GM12878 (cell line): ENCODE measurements around the gene DEFB114. TPM values are rescaled to one million over a fixed set of nuclear protein-coding genes. Genes with fewer than 3 reads are reported as not detected.

Experiments
- ATAC-seq: fragments of 200-7000 bp; cut with Tn5 transposase; 3 replicates; pipeline ENCODE4 v1.9.1; 2020; ENCODE audit warnings: mild to moderate bottlenecking, moderate library complexity
- BruUV-seq: library from RNA; stranded (reverse); fragments of 400-500 nt; replicated peaks from 2 replicates; lab custom pipeline; 2021; lab: Mats Ljungman, UMichigan
- CTCF ChIA-PET: fragments of 300-600 bp; sonication (Branson Sonifier 250); formaldehyde crosslinking; extraction: SDS; loops from one replicate; lab custom pipeline; 2021; ENCODE audit warnings: inconsistent platforms; lab: Yijun Ruan, JAX
- POLR2A ChIA-PET: fragments of 350-600 bp; formaldehyde crosslinking; extraction: SDS; loops from one replicate; lab custom pipeline; 2021; ENCODE audit warnings: inconsistent platforms; lab: Charles Lee
- RAD21 ChIA-PET: fragments of 300-600 bp; sonication (Branson Sonifier 250); formaldehyde crosslinking; loops from one replicate; lab custom pipeline; 2023; ENCODE audit warnings: antibody characterized with exemption; ENCODE audit not compliant: unreplicated experiment; lab: Charles Lee
- SMC1A ChIA-PET: fragments of 300-600 bp; sonication (Branson Sonifier 250); formaldehyde crosslinking; loops from one replicate; lab custom pipeline; 2023; ENCODE audit not compliant: unreplicated experiment, uncharacterized antibody; lab: Charles Lee
- DNase-seq: peaks from one replicate; pipeline ENCODE4 v3.0.0-alpha.2; 2011; ENCODE audit warnings: low read depth, low spot score
- FAIRE-seq: peaks from 3 replicates; lab custom pipeline; 2011; peaks lifted over from hg19 to GRCh38; lab: Jason Lieb, UNC
- H2AFZ ChIP-seq: 2 replicates; pipeline ENCODE4 v1.6.0; 2011; ENCODE audit warnings: low read depth, low read length, control low read depth; ENCODE audit not compliant: control insufficient read depth
- H3K27ac ChIP-seq: 2 replicates; pipeline ENCODE4 v1.5.1; 2011; ENCODE audit warnings: control low read depth; ENCODE audit not compliant: control insufficient read depth, insufficient read depth
- H3K27me3 ChIP-seq, 2 experiments: replicated peaks in 1 of 2; 2 replicates each; pipeline versions ENCODE4 v1.6.0 to v1.6.1; 2011; ENCODE audit warnings: low read length in 1 of 2; ENCODE audit not compliant: control insufficient read depth in 2 of 2, insufficient read depth in 2 of 2
- H3K36me3 ChIP-seq, 2 experiments: 2 replicates each; pipeline ENCODE4 v1.5.1; 2011; ENCODE audit warnings: low read length in 1 of 2; ENCODE audit not compliant: control insufficient read depth in 2 of 2, insufficient read depth in 2 of 2
- H3K4me1 ChIP-seq: 2 replicates; pipeline ENCODE4 v1.6.1; 2011; ENCODE audit warnings: mild to moderate bottlenecking, low read length, moderate library complexity, mixed read lengths; ENCODE audit not compliant: control insufficient read depth, insufficient read depth
- H3K4me2 ChIP-seq: 2 replicates; pipeline ENCODE4 v1.6.0; 2011; ENCODE audit warnings: control low read depth; ENCODE audit not compliant: control insufficient read depth, insufficient read depth
- H3K4me3 ChIP-seq: fragments of 200-600 bp; sonication (generic); 2 replicates; pipeline ENCODE4 v1.5.1; 2016
- H3K79me2 ChIP-seq: 2 replicates; pipeline ENCODE4 v1.6.0; 2011; ENCODE audit warnings: low read length; ENCODE audit not compliant: control insufficient read depth, insufficient read depth
- H3K9ac ChIP-seq: 2 replicates; pipeline ENCODE4 v1.8.0; 2011; ENCODE audit warnings: low read length, control low read depth, mixed read lengths; ENCODE audit not compliant: control insufficient read depth, insufficient read depth
- H3K9me3 ChIP-seq: replicated peaks from 3 replicates; pipeline ENCODE4 v1.5.1; 2011; ENCODE audit warnings: mild to moderate bottlenecking, low read length; ENCODE audit not compliant: control insufficient read depth, insufficient read depth
- H4K20me1 ChIP-seq: 2 replicates; pipeline ENCODE4 v1.6.0; 2011; ENCODE audit not compliant: control insufficient read depth, insufficient read depth
- BACH1 ChIP-seq: fragments of 450-650 bp; IDR thresholded peaks from 2 replicates; pipeline ENCODE4 v1.6.1; 2017; ENCODE audit warnings: mild to moderate bottlenecking, borderline replicate concordance
- BCL11A ChIP-seq: IDR thresholded peaks from 2 replicates; pipeline ENCODE4 v1.6.1; 2011; ENCODE audit warnings: low read depth, low read length
- CEBPB ChIP-seq, 2 experiments: fragments of 150-350 bp in 1 of 2; IDR thresholded peaks; 2 replicates each; pipeline ENCODE4 v1.6.1; 2012 to 2014; ENCODE audit warnings: low read depth in 2 of 2, low read length in 2 of 2, borderline replicate concordance in 1 of 2, inconsistent platforms in 1 of 2
- CEBPZ ChIP-seq: fragments of 150-350 bp; IDR thresholded peaks from 2 replicates; pipeline ENCODE4 v1.6.1; 2016; ENCODE audit warnings: low read depth, low read length
- EED ChIP-seq: sonication (generic); IDR thresholded peaks from 2 replicates; pipeline ENCODE4 v1.6.1; 2016; ENCODE audit warnings: antibody characterized with exemption, low read depth
- NFYB ChIP-seq: IDR thresholded peaks from 2 replicates; pipeline ENCODE4 v1.6.1; 2011; ENCODE audit warnings: low read depth, mild to moderate bottlenecking, low read length, improper control_type of control experiment, moderate library complexity; ENCODE audit not compliant: insufficient read depth
- NR2F1 ChIP-seq: fragments of 450-650 bp; conservative IDR thresholded peaks from 2 replicates; pipeline ENCODE4 v1.6.1; 2017; ENCODE audit warnings: mild to moderate bottlenecking
- PBX3 ChIP-seq: IDR thresholded peaks from 2 replicates; pipeline ENCODE4 v1.6.1; 2011; ENCODE audit warnings: mild to moderate bottlenecking, low read depth, low read length, moderate library complexity; ENCODE audit not compliant: insufficient replicate concordance
- PML ChIP-seq: IDR thresholded peaks from 2 replicates; pipeline ENCODE4 v1.6.1; 2012; ENCODE audit warnings: low read length, inconsistent platforms
- POU2F2 ChIP-seq: IDR thresholded peaks from 3 replicates; pipeline ENCODE4 v1.6.1; 2011; ENCODE audit warnings: low read depth, mild to moderate bottlenecking, low read length, borderline replicate concordance
- RAD21 ChIP-seq: IDR thresholded peaks from 2 replicates; pipeline ENCODE4 v1.6.1; 2011; ENCODE audit warnings: mild to moderate bottlenecking, low read depth, low read length, moderate library complexity; ENCODE audit not compliant: insufficient read depth
- SMAD5 ChIP-seq: IDR thresholded peaks from 2 replicates; pipeline ENCODE4 v1.6.1; 2016; ENCODE audit warnings: antibody characterized with exemption, low read depth
- SP1 ChIP-seq: IDR thresholded peaks from one replicate; pipeline ENCODE4 v1.6.1; 2011; ENCODE audit warnings: low read depth, low read length
- SRF ChIP-seq, 2 experiments: IDR thresholded peaks; 2 replicates each; pipeline ENCODE4 v1.6.1; 2011; ENCODE audit warnings: low read depth in 2 of 2, low read length in 2 of 2, mild to moderate bottlenecking in 1 of 2, moderate library complexity in 1 of 2
- TCF7 ChIP-seq: IDR thresholded peaks from 2 replicates; pipeline ENCODE4 v1.6.1; 2014; ENCODE audit warnings: antibody characterized with exemption, borderline replicate concordance
- WGBS: methylation state at CpG from one replicate; pipeline ENCODE4 v1.1.6; 2016; ENCODE audit warnings: low lambda C conversion rate; ENCODE audit not compliant: insufficient replicate concordance, insufficient coverage; ENCODE audit errors: missing lambda C conversion rate; 5-methylcytosine and 5-hydroxymethylcytosine counted together
- in situ Hi-C: fragments of 300-500 bp; cut with MboI; formaldehyde crosslinking; loops from 9 replicates; pipeline ENCODE4 v1.14.3; 2018; ENCODE audit warnings: mixed read lengths
- intact Hi-C: fragments of 100-400 bp; cut with micrococcal nuclease; formaldehyde crosslinking; loops from one replicate; pipeline ENCODE4 v1.14.2; 2022; ENCODE audit not compliant: unreplicated experiment
- polyA plus RNA-seq, 11 experiments: library from polyadenylated mRNA; depleted of rRNA in 4 of 11; unstranded in 6 of 11; stranded (reverse) in 5 of 11; fragments of >200 nt; fragmentation: Nextera tagmentation in 4 of 11; fragmentation: Illumina TruSeq in 1 of 11; extraction: Ambion mirVana in 4 of 11; extraction: Trizol in 1 of 11; gene quantifications; 1 replicate in 1 of 11; 2 replicates in 10 of 11; pipeline versions ENCODE4 v1.2.1 to v1.2.3, GENCODE V29; 2011 to 2016; ENCODE audit warnings: inconsistent platforms in 2 of 11, missing spikeins in 2 of 11, low read depth in 1 of 11
- total RNA-seq, 4 experiments: library from RNA; depleted of rRNA in 3 of 4; stranded (reverse); fragments of >200 nt in 3 of 4; fragmentation: Illumina TruSeq in 1 of 4; extraction: Trizol in 1 of 4; gene quantifications; 2 replicates each; pipeline versions ENCODE4 v1.2.1 to v1.2.3, GENCODE V29; 2013 to 2021

DEFB114 gene
- total and polyA plus RNA-seq, 10 of the 15 experiments (the other 5 are each of a cell fraction or from before 2014, with no cell fraction given): not detected

- FAIRE-seq: no peak
- SMC1A ChIA-PET: interaction anchor here (1.2 to 1.3 kb wide), 3 partner anchors 8 to 381 kb away, joined by 3 read pairs; no protein-coding TSS in a partner anchor
Observed at GRCh38 chr6:49913636-49914375, 50.2 kb downstream of the DEFB114 start.

More at GRCh38 chr6:49913636-49914375, 50.2 kb downstream of the DEFB114 start:
- Histone ChIP-seq H3K36me3 (no peaks in the 10 kb centered on the region), H3K4me3 (no peak overlapping the region), H4K20me1 (no peaks in the 10 kb centered on the region), H3K4me2 (no peak overlapping the region), H3K9me3 (no peaks in the 10 kb centered on the region), H2AFZ (no peak overlapping the region), H3K9ac (no peak overlapping the region), H3K79me2 (no peaks in the 10 kb centered on the region), H3K27me3 (no peaks in the 10 kb centered on the region), H3K4me1 (no peaks in the 10 kb centered on the region), H3K27ac (no peak overlapping the region)
- intact Hi-C loops (no loop called here), in situ Hi-C loops (no loop called here)
- ChIA-PET CTCF (interaction anchor here (0.9 kb wide), 1 partner anchor 8 kb away, joined by 3 read pairs; no protein-coding TSS in a partner anchor), POLR2A (no interaction called here), RAD21 (no interaction called here)
- no peak for TF ChIP-seq SP1
- no peak for TF ChIP-seq PBX3
- no peak for TF ChIP-seq TCF7
- no peak for TF ChIP-seq SMAD5
- TF ChIP-seq NR2F1: no peak
- TF ChIP-seq CEBPB (IDR thresholded peaks at IDR 0.05; ENCODE audit: borderline replicate concordance in 1 of 2, low read depth in 2 of 2, low read length in 2 of 2): no peak
- no peak for TF ChIP-seq EED
- TF ChIP-seq SRF (IDR thresholded peaks at IDR 0.05; ENCODE audit: low read depth in 2 of 2, low read length in 2 of 2): no peak
- TF ChIP-seq RAD21: no peak
- TF ChIP-seq NFYB: no peak
- no peak for TF ChIP-seq BCL11A
- TF ChIP-seq CEBPZ: no peak
- TF ChIP-seq BACH1: no peak
- no peak for TF ChIP-seq POU2F2
- no peak for TF ChIP-seq PML
- BruUV-seq: no TSS peak
- 44% methylated on average over 6 of the region's 6 CpGs for WGBS
- DNase-seq (no peak), ATAC-seq (no peak)
